Upper lobe of left lung (tissue), 6 donors: Measurements from ENCODE around the gene MEF2A. TPM values are rescaled to one million over a fixed set of nuclear protein-coding genes. Genes with fewer than 3 reads are reported as not detected.
A peak's percentile ranks its signal among the peaks of the same experiment; 100 is the strongest.

Source experiments
- ATAC-seq, 2 donors: fragments of 200-7000 bp; cut with Tn5 transposase; one replicate each; pipeline ENCODE4 v1.9.1; 2022; ENCODE audit warnings: mild to moderate bottlenecking in 2 of 2, moderate library complexity in 2 of 2; ENCODE audit not compliant: low FRiP score in 2 of 2
- DNase-seq, 2 donors: peaks; one replicate each; pipeline ENCODE4 v3.0.0-alpha.2; 2019 to 2020
- H3K27ac ChIP-seq, 4 donors: fragments of 200-600 bp; sonication (generic); one replicate each; pipeline ENCODE4 v1.5.1; 2016 to 2019
- H3K27me3 ChIP-seq, 4 donors: fragments of 200-600 bp; sonication (generic); one replicate each; pipeline ENCODE4 v1.5.1; 2017 to 2019
- H3K36me3 ChIP-seq, 4 donors: fragments of 200-600 bp; sonication (generic); one replicate each; pipeline ENCODE4 v1.5.1; 2016 to 2019
- H3K4me1 ChIP-seq, 4 donors: fragments of 200-600 bp; sonication (generic); one replicate each; pipeline ENCODE4 v1.5.1; 2018 to 2019
- H3K4me3 ChIP-seq, 4 donors: fragments of 200-600 bp; sonication (generic); one replicate each; pipeline ENCODE4 v1.5.1; 2017 to 2019; ENCODE audit warnings: mild to moderate bottlenecking in 2 of 4, moderate library complexity in 1 of 4
- H3K9me3 ChIP-seq, 4 donors: fragments of 200-600 bp; sonication (generic); one replicate each; pipeline ENCODE4 v1.5.1; 2018 to 2019
- CTCF ChIP-seq, 6 experiments: fragments of 450-650 bp in 4 of 6; fragments of 200-600 bp in 2 of 6; sonication (generic) in 2 of 6; IDR thresholded peaks; one replicate each; pipeline ENCODE4 v1.5.1; 2016 to 2019; ENCODE audit warnings: antibody characterized with exemption in 6 of 6
- EP300 ChIP-seq, 4 donors: sonication (generic); formaldehyde crosslinking; IDR thresholded peaks; one replicate each; pipeline ENCODE4 v1.5.1; 2017; ENCODE audit warnings: antibody characterized with exemption in 4 of 4, control low read depth in 2 of 4
- POLR2A ChIP-seq, 4 donors: fragments of 450-650 bp; IDR thresholded peaks; one replicate each; pipeline ENCODE4 v1.5.1; 2016 to 2017; ENCODE audit warnings: antibody characterized with exemption in 4 of 4, mild to moderate bottlenecking in 2 of 4
- POLR2AphosphoS5 ChIP-seq, 2 donors: sonication (generic); formaldehyde crosslinking; IDR thresholded peaks; one replicate each; pipeline ENCODE4 v1.5.1; 2017; ENCODE audit warnings: antibody characterized with exemption in 2 of 2
- WGBS, 2 donors: methylation state at CpG; one replicate each; pipeline ENCODE4 v1.1.5; 2017 to 2018; 5-methylcytosine and 5-hydroxymethylcytosine counted together
- total RNA-seq, 6 donors: library from RNA; depleted of rRNA in 4 of 6; stranded (reverse); fragments of >200 nt in 4 of 6; gene quantifications; one replicate each; pipeline versions ENCODE4 v1.1.0 to v1.2.1, GENCODE V29; 2016 to 2021
- donor health status: DM: no; HTN: no; CAD: no; lungs with moderate emphysema.
- donor health status: DM: no; HTN: yes; CAD: no; lungs with severe emphysema.

Gene MEF2A
- total RNA-seq, 6 donors from 2014 or later: 54.9 to 89.1 (median 75.2) TPM

DNA sequence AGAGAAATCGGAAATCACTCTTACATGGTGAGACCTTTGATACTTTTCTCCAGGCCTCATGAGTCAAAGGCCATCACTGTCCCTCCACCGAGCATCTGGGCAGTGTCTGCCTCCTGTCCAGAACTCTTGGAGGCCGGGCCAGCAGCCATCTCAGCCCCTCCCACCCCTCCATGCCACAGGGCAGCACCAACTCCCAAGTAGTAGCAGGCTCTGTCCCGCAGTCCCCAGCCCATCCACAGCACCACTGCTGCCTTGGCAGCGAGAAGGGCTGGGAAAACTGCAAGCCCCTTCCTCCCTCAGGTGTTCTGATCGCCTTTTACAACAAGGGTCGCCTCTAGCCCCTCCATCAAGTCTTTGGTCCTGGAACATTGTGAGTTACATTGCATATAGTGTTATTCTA, 161.9 kb downstream of the MEF2A start:
- ATAC-seq: no peak
- Histone ChIP-seq H3K27ac (peak overlapping the region in 1 of 4 donors; percentile 34), H3K9me3 (no peaks in the 10 kb centered on the region), H3K36me3 (peaks cover 4 to 17% (median 15%) of the 10 kb centered on the region in 4 donors), H3K4me1 (peaks cover 6 to 22% (median 21%) of the 10 kb centered on the region in 4 donors), H3K4me3 (no peak overlapping the region), H3K27me3 (no peaks in the 10 kb centered on the region)
- peak in 1 of 2 donors; percentile 32 for DNase-seq
- TF ChIP-seq POLR2A (IDR thresholded peaks at IDR 0.05) (no peak), EP300 (IDR thresholded peaks at IDR 0.05) (no peak), POLR2AphosphoS5 (IDR thresholded peaks at IDR 0.05) (no peak), CTCF (IDR thresholded peaks at IDR 0.05) (no peak)
- WGBS, 2 donors: 73 to 82% methylated on average over 7 of the region's 7 CpGs

- ATAC-seq (no peak), DNase-seq (no peak)
- Histone ChIP-seq H3K36me3 (peaks cover 4 to 17% (median 15%) of the 10 kb centered on the region in 4 donors), H3K4me1 (peaks cover 6 to 26% (median 22%) of the 10 kb centered on the region in 4 donors), H3K4me3 (no peak overlapping the region), H3K27ac (peak overlapping the region in 1 of 4 donors; percentile 34), H3K9me3 (no peaks in the 10 kb centered on the region), H3K27me3 (no peaks in the 10 kb centered on the region)
- no peak for TF ChIP-seq POLR2AphosphoS5 (IDR thresholded peaks at IDR 0.05)
- no peak for TF ChIP-seq POLR2A (IDR thresholded peaks at IDR 0.05)
- TF ChIP-seq CTCF (IDR thresholded peaks at IDR 0.05): no peak
- TF ChIP-seq EP300 (IDR thresholded peaks at IDR 0.05): no peak
- 79 to 89% methylated on average over 4 to 6 of the region's 6 CpGs for whole genome bisulfite sequencing, 2 donors
Measured at GRCh38 chr15:99728916-99729315, 163.1 kb downstream of the MEF2A start.

GRCh38 chr15:99729327-99729726, 163.5 kb downstream of the MEF2A start:
- no peak for TF ChIP-seq POLR2A (IDR thresholded peaks at IDR 0.05)
- TF ChIP-seq EP300 (IDR thresholded peaks at IDR 0.05): no peak
- no peak for TF ChIP-seq POLR2AphosphoS5 (IDR thresholded peaks at IDR 0.05)
- TF ChIP-seq CTCF (IDR thresholded peaks at IDR 0.05): no peak
- Histone ChIP-seq H3K27me3 (no peaks in the 10 kb centered on the region), H3K4me1 (peaks cover 6 to 27% (median 22%) of the 10 kb centered on the region in 4 donors), H3K36me3 (peaks cover 4 to 17% (median 15%) of the 10 kb centered on the region in 4 donors), H3K27ac (no peak overlapping the region), H3K9me3 (no peaks in the 10 kb centered on the region), H3K4me3 (no peak overlapping the region)
- WGBS, 2 donors: 86 to 97% methylated on average over 7 to 11 of the region's 11 CpGs
- peak in 1 of 2 donors; percentile 64 for DNase-seq
- no peak for ATAC-seq

DNA sequence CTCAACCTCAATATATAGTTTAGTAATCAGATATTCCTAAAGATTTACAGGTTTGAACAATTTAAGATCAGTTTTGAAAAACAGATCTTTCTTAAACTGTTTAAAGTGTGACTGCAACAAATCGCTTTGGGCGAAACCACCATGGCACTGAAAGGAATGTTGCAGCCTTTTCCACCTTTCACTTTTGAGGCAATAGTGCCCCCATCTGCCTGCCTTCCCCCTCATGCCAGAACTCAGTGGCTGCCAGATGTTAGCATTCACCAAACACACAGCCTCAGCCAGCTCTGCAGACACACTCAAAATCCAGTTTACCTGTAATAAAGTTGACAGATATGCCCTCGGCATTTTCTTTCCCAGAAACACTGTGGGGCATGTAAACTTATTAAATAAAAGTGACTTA, 164.1 kb downstream of the MEF2A start:
- H3K36me3 ChIP-seq: peaks cover 4 to 17% (median 15%) of the 10 kb centered on the region in 4 donors

More for the DNA sequence above, 164.1 kb downstream of the MEF2A start:
- WGBS, 2 donors: 62 to 71% methylated on average over 3 of the region's 3 CpGs
- no peaks in the 10 kb centered on the region for H3K9me3 ChIP-seq
- H3K4me1 ChIP-seq: peaks cover 6 to 27% (median 22%) of the 10 kb centered on the region in 4 donors
- DNase-seq: no peak
- TF ChIP-seq EP300 (IDR thresholded peaks at IDR 0.05): no peak
- peak in 1 of 2 donors; percentile 9 for TF ChIP-seq POLR2AphosphoS5 (IDR thresholded peaks at IDR 0.05)
- TF ChIP-seq POLR2A (IDR thresholded peaks at IDR 0.05): no peak
- peak in 3 of 6 experiments; percentile 30 to 39 (median 37) for TF ChIP-seq CTCF (IDR thresholded peaks at IDR 0.05)
- H3K27ac ChIP-seq: peak overlapping the region in 1 of 4 donors; percentile 6
- H3K27me3 ChIP-seq: no peaks in the 10 kb centered on the region
- no peak overlapping the region for H3K4me3 ChIP-seq
- ATAC-seq: no peak
